ENCODE data around the gene TP73. TPM values are rescaled to one million over a fixed set of nuclear protein-coding genes. Genes with fewer than 3 reads are reported as not detected.

The TP73 gene
- total and polyA plus RNA-seq, 8 donors, result 0.11 to 0.51 (median 0.28) TPM

GRCh38 chr1:3660704-3661103 is 8.4 kb downstream of the TP73 start:
- no peaks in the 10 kb centered on the region for H3K4me1 ChIP-seq
- no peak overlapping the region for H3K27ac ChIP-seq
- H3K4me3 ChIP-seq, result no peak overlapping the region
- WGBS, 2 donors, result 82 to 90% methylated on average over 2 of the region's 2 CpGs
- TF ChIP-seq, protein P1, sequence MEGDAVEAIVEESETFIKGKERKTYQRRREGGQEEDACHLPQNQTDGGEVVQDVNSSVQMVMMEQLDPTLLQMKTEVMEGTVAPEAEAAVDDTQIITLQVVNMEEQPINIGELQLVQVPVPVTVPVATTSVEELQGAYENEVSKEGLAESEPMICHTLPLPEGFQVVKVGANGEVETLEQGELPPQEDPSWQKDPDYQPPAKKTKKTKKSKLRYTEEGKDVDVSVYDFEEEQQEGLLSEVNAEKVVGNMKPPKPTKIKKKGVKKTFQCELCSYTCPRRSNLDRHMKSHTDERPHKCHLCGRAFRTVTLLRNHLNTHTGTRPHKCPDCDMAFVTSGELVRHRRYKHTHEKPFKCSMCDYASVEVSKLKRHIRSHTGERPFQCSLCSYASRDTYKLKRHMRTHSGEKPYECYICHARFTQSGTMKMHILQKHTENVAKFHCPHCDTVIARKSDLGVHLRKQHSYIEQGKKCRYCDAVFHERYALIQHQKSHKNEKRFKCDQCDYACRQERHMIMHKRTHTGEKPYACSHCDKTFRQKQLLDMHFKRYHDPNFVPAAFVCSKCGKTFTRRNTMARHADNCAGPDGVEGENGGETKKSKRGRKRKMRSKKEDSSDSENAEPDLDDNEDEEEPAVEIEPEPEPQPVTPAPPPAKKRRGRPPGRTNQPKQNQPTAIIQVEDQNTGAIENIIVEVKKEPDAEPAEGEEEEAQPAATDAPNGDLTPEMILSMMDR (IDR thresholded peaks at IDR 0.05), result no peak
- H3K36me3 ChIP-seq, result no peaks in the 10 kb centered on the region
- FAIRE-seq, result no peak
- ATAC-seq, result no peak
- intact Hi-C loops (cut with DNase I), result no loop called here
- H3K9me3 ChIP-seq, result no peaks in the 10 kb centered on the region
- no peaks in the 10 kb centered on the region for H3K27me3 ChIP-seq
- no peak for DNase-seq

DNA sequence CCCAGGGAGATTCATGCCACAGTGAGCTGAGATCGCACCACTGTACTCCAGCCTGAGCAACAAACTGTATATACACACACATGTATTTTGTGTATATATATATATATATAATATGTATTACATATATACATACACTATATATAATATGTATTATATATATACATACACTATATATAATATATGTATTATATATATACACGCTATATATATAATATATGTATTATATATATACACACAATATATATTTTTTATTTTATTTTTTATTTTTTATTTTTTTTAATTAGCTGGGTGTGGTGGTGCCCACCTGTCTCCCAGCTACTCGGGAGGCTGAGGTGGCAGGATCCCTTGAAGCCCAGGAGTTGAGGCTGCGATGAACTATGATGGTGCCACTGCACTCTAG is 9.3 kb downstream of the TP73 start:
- WGBS, 2 donors, result 94 to 96% methylated on average over 4 of the region's 4 CpGs
- FAIRE-seq, result no peak
- intact Hi-C loops (cut with DNase I), result no loop called here

DNA sequence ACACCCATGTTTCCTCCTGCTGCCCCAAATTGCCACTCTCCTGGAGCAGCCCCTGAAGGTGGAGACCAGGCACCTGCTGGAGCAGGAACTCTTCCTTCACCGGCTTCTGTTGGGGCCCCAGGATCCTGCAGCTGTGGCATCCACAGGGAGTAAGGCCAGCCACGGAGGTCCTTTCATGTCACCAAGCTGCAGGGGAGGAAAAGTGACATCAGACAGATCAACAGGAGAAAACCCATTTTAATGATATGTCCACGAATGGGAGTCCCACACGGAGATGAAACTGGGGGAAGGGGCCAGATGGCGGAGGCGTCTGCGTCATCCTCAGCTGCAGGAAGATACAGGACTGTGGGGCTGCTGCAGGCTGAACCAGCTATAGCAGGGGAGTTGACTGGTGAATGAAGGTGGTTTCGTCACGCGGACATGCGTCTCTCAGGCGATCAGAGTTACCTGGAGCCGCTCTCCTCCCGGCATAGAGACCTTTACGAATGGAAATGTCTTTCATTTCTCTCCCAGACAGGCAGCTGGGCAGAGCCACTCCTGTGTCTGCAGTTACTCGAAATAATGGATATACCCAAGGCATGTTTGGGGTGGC is 9.9 kb downstream of the TP73 start:
- FAIRE-seq (no peak), DNase-seq (no peak), ATAC-seq (no peak)
- no peak overlapping the region for H3K4me3 ChIP-seq
- intact Hi-C loops (cut with DNase I), result no loop called here
- TF ChIP-seq, protein P1 (IDR thresholded peaks at IDR 0.05), result no peak
- no peaks in the 10 kb centered on the region for H3K36me3 ChIP-seq
- H3K9me3 ChIP-seq, result no peaks in the 10 kb centered on the region
- no peaks in the 10 kb centered on the region for H3K4me1 ChIP-seq
- no peaks in the 10 kb centered on the region for H3K27me3 ChIP-seq
- H3K27ac ChIP-seq, result no peak overlapping the region
- 84 to 88% methylated on average over 16 of the region's 16 CpGs for WGBS, 2 donors

More for the DNA sequence above, 9.3 kb downstream of the TP73 start:
- TF ChIP-seq, protein P1 (IDR thresholded peaks at IDR 0.05), result no peak
- Histone ChIP-seq H3K27ac (no peak overlapping the region), H3K4me1 (no peaks in the 10 kb centered on the region), H3K36me3 (no peaks in the 10 kb centered on the region), H3K9me3 (no peaks in the 10 kb centered on the region), H3K27me3 (no peaks in the 10 kb centered on the region), H3K4me3 (no peak overlapping the region)
- DNase-seq, result no peak
- ATAC-seq, result no peak

DNA sequence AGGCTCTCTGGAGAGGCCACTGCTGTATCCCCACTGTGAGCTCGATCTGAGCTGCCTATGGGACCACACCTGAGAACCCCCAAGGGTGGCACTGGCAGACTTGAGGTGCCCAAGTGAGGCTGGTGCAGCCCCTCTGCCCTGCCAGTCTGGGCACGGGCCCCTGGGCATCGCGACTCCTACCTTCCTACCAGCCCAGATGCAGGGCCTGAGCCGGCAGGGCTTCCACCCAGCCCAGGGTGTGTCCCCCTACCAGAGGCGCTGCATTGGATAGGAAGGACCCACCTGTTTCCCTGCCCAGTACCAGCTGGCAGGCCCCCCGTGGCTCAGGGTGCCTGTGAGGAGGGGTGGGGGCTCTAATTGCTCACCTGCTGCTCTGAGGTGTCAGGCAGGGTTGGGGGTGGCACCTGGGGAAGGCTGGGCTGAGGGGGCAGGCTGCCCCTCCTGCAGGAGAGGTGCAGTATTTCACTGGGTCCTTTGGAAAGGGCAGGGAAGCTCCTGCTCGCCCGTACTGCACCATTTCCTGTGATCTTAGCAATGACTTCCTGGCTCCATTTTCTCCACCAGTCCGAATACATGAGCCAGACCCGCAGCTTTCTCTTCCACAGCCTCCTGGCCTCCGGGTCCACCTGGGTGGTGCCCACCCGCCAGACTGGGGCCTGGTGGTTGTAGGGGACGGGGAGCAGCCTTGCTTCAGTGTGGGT is 11.8 kb downstream of the TP73 start:
- no peak for ATAC-seq
- 81% methylated on average over 14 of the region's 14 CpGs for WGBS, 2 donors

More for the DNA sequence above, 11.8 kb downstream of the TP73 start:
- H3K4me1 ChIP-seq, result peaks cover 2 to 3% (median 3%) of the 10 kb centered on the region in 3 donors
- intact Hi-C loops (cut with DNase I), result no loop called here
- no peak overlapping the region for H3K27ac ChIP-seq
- TF ChIP-seq, protein P1 (IDR thresholded peaks at IDR 0.05), result no peak
- no peaks in the 10 kb centered on the region for H3K9me3 ChIP-seq
- DNase-seq (peak in 2 of 6 donors; percentile 48 to 52), FAIRE-seq (no peak)
- H3K36me3 ChIP-seq, result no peaks in the 10 kb centered on the region
- no peaks in the 10 kb centered on the region for H3K27me3 ChIP-seq
- H3K4me3 ChIP-seq, result no peak overlapping the region
